ENCODE results near the gene SCG2.
"Not testable (repeated sequence)": the region's sequence is repeated elsewhere in the genome, so short reads cannot be mapped to it uniquely, and the experiment has no call there.

Gene SCG2

GRCh38 chr2:223613017-223613950, 11.1 kb upstream of the SCG2 start:
- no peak for DNase-seq (ENCODE audit: low read depth in 2 of 2)

GRCh38 chr2:223612501-223612900, 10.3 kb upstream of the SCG2 start:
- DNase-seq (ENCODE audit: low read depth in 2 of 2) = no peak

GRCh38 chr2:223611061-223611460, 8.9 kb upstream of the SCG2 start:
- no peak for DNase-seq (ENCODE audit: low read depth in 2 of 2)

GRCh38 chr2:223607476-223607875, 5.3 kb upstream of the SCG2 start:
- no peak for DNase-seq (ENCODE audit: low read depth in 2 of 2)

- DNase-seq (ENCODE audit: low read depth in 2 of 2) = no peak
Measured at GRCh38 chr2:223606946-223607345, 4.8 kb upstream of the SCG2 start.

- DNase-seq (ENCODE audit: low read depth in 2 of 2) = no peak
Measured at GRCh38 chr2:223604231-223604630, 2.1 kb upstream of the SCG2 start.

GRCh38 chr2:223602972-223603371, 811 bp upstream of the SCG2 start:
- no peak for DNase-seq (ENCODE audit: low read depth in 2 of 2)

- no peak for DNase-seq (ENCODE audit: low read depth in 2 of 2)
Measured at GRCh38 chr2:223601018-223601417, 1.1 kb downstream of the SCG2 start.

- DNase-seq (ENCODE audit: low read depth in 2 of 2) = no peak
Measured at GRCh38 chr2:223599640-223600380, 2.4 kb downstream of the SCG2 start.

GRCh38 chr2:223598994-223599639, 3.0 kb downstream of the SCG2 start:
- DNase-seq (ENCODE audit: low read depth in 2 of 2) = no peak

GRCh38 chr2:223597076-223597475, 5.1 kb downstream of the SCG2 start:
- no peak for DNase-seq (ENCODE audit: low read depth in 2 of 2)

- no peak for DNase-seq (ENCODE audit: low read depth in 2 of 2)
Measured at GRCh38 chr2:223596208-223596607, 6.0 kb downstream of the SCG2 start.

- no peak for DNase-seq (ENCODE audit: low read depth in 2 of 2)
Measured at GRCh38 chr2:223594831-223595230, 7.3 kb downstream of the SCG2 start.

GRCh38 chr2:223594259-223594658, 7.9 kb downstream of the SCG2 start:
- no peak for DNase-seq (ENCODE audit: low read depth in 2 of 2)

- not testable (repeated sequence) for DNase-seq (ENCODE audit: low read depth in 2 of 2)
Measured at GRCh38 chr2:223592689-223593088, 9.5 kb downstream of the SCG2 start.

- DNase-seq (ENCODE audit: low read depth in 2 of 2) = no peak
Measured at GRCh38 chr2:223591596-223591995, 10.6 kb downstream of the SCG2 start.

- no peak for DNase-seq (ENCODE audit: low read depth in 2 of 2)
Measured at GRCh38 chr2:223590964-223591363, 11.2 kb downstream of the SCG2 start.

GRCh38 chr2:223589901-223590300, 12.3 kb downstream of the SCG2 start:
- DNase-seq (ENCODE audit: low read depth in 2 of 2) = no peak

GRCh38 chr2:223588251-223588650, 13.9 kb downstream of the SCG2 start:
- no peak for DNase-seq (ENCODE audit: low read depth in 2 of 2)

GRCh38 chr2:223587301-223587700, 14.9 kb downstream of the SCG2 start:
- DNase-seq (ENCODE audit: low read depth in 2 of 2) = no peak

- no peak for DNase-seq (ENCODE audit: low read depth in 2 of 2)
Measured at GRCh38 chr2:223586261-223586660, 15.9 kb downstream of the SCG2 start.

GRCh38 chr2:223585666-223586065, 16.5 kb downstream of the SCG2 start:
- no peak for DNase-seq (ENCODE audit: low read depth in 2 of 2)
